Stimulated activated CD4-positive, alpha-beta T cell treated with anti-CD3 and anti-CD28 coated beads, Interleukin-15, amount 100 ng/mL, for 24 hours (primary cell): ENCODE results near the gene PRELID3B.
"Not testable (repeated sequence)": the region's sequence is repeated elsewhere in the genome, so short reads cannot be mapped to it uniquely, and the experiment has no call there.

Experiments
- DNase-seq: peaks from one replicate; pipeline ENCODE4 v3.0.0-alpha.2; 2020

Gene PRELID3B

GRCh38 chr20:59024111-59024530 is 18.5 kb downstream of the PRELID3B start:
- peak; percentile 1 for DNase-seq

GRCh38 chr20:59023616-59024015 is 19.0 kb downstream of the PRELID3B start:
- peak; percentile 1 for DNase-seq

GRCh38 chr20:59022754-59023153 is 19.8 kb downstream of the PRELID3B start:
- DNase-seq, result no peak

GRCh38 chr20:59020938-59021551 is 21.5 kb downstream of the PRELID3B start:
- peak; percentile 0 for DNase-seq

GRCh38 chr20:59019217-59019616 is 23.4 kb downstream of the PRELID3B start, which contains the start of gene TUBB1:
Gene TUBB1, plus strand, starts transcription at chr20:59019429. Its CDS starts 94 bp downstream, at chr20:59019523.
- peak; percentile 0 for DNase-seq

GRCh38 chr20:59018817-59019216 is 23.8 kb downstream of the PRELID3B start:
- peak; percentile 0 for DNase-seq

GRCh38 chr20:59017493-59018231 is 24.9 kb downstream of the PRELID3B start:
- no peak for DNase-seq

- DNase-seq, result peak; percentile 39
Measured at GRCh38 chr20:59016795-59017492, 25.6 kb downstream of the PRELID3B start.

GRCh38 chr20:59015812-59016711 is 26.5 kb downstream of the PRELID3B start:
- peak; percentile 0 for DNase-seq

GRCh38 chr20:59015411-59015810 is 27.2 kb downstream of the PRELID3B start:
- DNase-seq, result no peak

GRCh38 chr20:59014680-59015389 is 27.8 kb downstream of the PRELID3B start:
- peak; percentile 1 for DNase-seq

- DNase-seq, result peak; percentile 16
Measured at GRCh38 chr20:59013959-59014608, 28.5 kb downstream of the PRELID3B start.

GRCh38 chr20:59013031-59013951 is 29.3 kb downstream of the PRELID3B start:
- peak; percentile 0 for DNase-seq

- not testable (repeated sequence) for DNase-seq
Measured at GRCh38 chr20:59011874-59012157, 30.8 kb downstream of the PRELID3B start.

GRCh38 chr20:59010995-59011873 is 31.4 kb downstream of the PRELID3B start:
- DNase-seq, result no peak

GRCh38 chr20:59010321-59010994 is 32.1 kb downstream of the PRELID3B start:
- no peak for DNase-seq

- DNase-seq, result no peak
Measured at GRCh38 chr20:59008715-59009336, 33.8 kb downstream of the PRELID3B start.
